B cell (primary cell): ENCODE data around the gene PLCB1. TPM values are rescaled to one million over a fixed set of nuclear protein-coding genes. Genes with fewer than 3 reads are reported as not detected.

Source experiments
- ATAC-seq: fragments of 200-7000 bp; cut with Tn5 transposase; one replicate; pipeline ENCODE4 v1.10.0; 2021; ENCODE audit warnings: low read depth, mild to moderate bottlenecking, moderate number of reproducible peaks, moderate library complexity
- CTCF ChIA-PET: fragments of 350-600 bp; sonication (Branson Sonifier 250); formaldehyde crosslinking; loops from one replicate; lab custom pipeline; 2021; ENCODE audit warnings: antibody characterized with exemption, inconsistent platforms; lab: Charles Lee
- POLR2A ChIA-PET: fragments of 350-600 bp; sonication (Branson Sonifier 250); formaldehyde crosslinking; loops from one replicate; lab custom pipeline; 2021; ENCODE audit warnings: antibody characterized with exemption; lab: Charles Lee
- DNase-seq: peaks from one replicate; pipeline ENCODE4 v3.0.0; 2013
- H2AFZ ChIP-seq: 2 replicates; pipeline ENCODE4 v1.6.1; 2012; ENCODE audit warnings: mild to moderate bottlenecking, low read depth, low read length; ENCODE audit not compliant: insufficient read depth, poor library complexity, severe bottlenecking
- H3K27ac ChIP-seq, 2 donors: 1 replicate in 1 of 2; 2 replicates in 1 of 2; pipeline ENCODE4 v1.5.1; 2012 to 2013; ENCODE audit warnings: low read length in 2 of 2, mild to moderate bottlenecking in 2 of 2, moderate library complexity in 1 of 2
- H3K27me3 ChIP-seq, 4 experiments: fragments of 200-600 bp in 1 of 4; sonication (generic) in 1 of 4; replicated peaks in 1 of 4; 1 replicate in 2 of 4; 2 replicates in 2 of 4; pipeline versions ENCODE4 v1.6.1 to v1.7.0; 2013 to 2016; ENCODE audit warnings: low read length in 3 of 4, mild to moderate bottlenecking in 2 of 4, mixed read lengths in 1 of 4, moderate library complexity in 1 of 4; ENCODE audit not compliant: insufficient read depth in 4 of 4, control insufficient read depth in 3 of 4; ENCODE audit errors: control extremely low read depth in 1 of 4
- H3K36me3 ChIP-seq, 2 experiments: replicated peaks in 1 of 2; 1 replicate in 1 of 2; 2 replicates in 1 of 2; pipeline versions ENCODE4 v1.6.1 to v1.7.1; 2013; ENCODE audit warnings: low read length in 1 of 2; ENCODE audit not compliant: insufficient read depth in 2 of 2, control insufficient read depth in 1 of 2; ENCODE audit errors: control extremely low read depth in 1 of 2, extremely low read depth in 1 of 2
- H3K4me1 ChIP-seq, 2 donors: fragments of 200-600 bp in 1 of 2; sonication (generic) in 1 of 2; 1 replicate in 1 of 2; 2 replicates in 1 of 2; pipeline versions ENCODE4 v1.5.1 to v1.6.1; 2013 to 2017; ENCODE audit warnings: low read length in 2 of 2; ENCODE audit not compliant: control insufficient read depth in 2 of 2, insufficient read depth in 2 of 2
- H3K4me2 ChIP-seq: replicated peaks from 2 replicates; pipeline ENCODE3; 2012; ENCODE audit warnings: mild to moderate bottlenecking, low read depth, low read length; ENCODE audit not compliant: poor library complexity, severe bottlenecking
- H3K4me3 ChIP-seq, 5 experiments: fragments of 200-600 bp in 1 of 5; sonication (generic) in 1 of 5; 1 replicate in 3 of 5; 2 replicates in 2 of 5; pipeline versions ENCODE4 v1.5.1 to v1.7.0; 2011 to 2016; ENCODE audit warnings: low read length in 4 of 5, mild to moderate bottlenecking in 4 of 5, low read depth in 2 of 5, control low read depth in 1 of 5, moderate library complexity in 1 of 5; ENCODE audit not compliant: insufficient read depth in 1 of 5; ENCODE audit errors: control extremely low read depth in 1 of 5, extremely low read depth in 1 of 5
- H3K79me2 ChIP-seq: fragments of 200-600 bp; sonication (generic); one replicate; pipeline ENCODE4 v1.6.0; 2016; ENCODE audit warnings: low read length; ENCODE audit not compliant: control insufficient read depth, insufficient read depth
- H3K9ac ChIP-seq: fragments of 200-600 bp; sonication (generic); 2 replicates; pipeline ENCODE4 v1.6.1; 2017; ENCODE audit warnings: mild to moderate bottlenecking, low read length, moderate library complexity
- H3K9me3 ChIP-seq, 3 donors: one replicate each; pipeline versions ENCODE4 v1.6.1 to v1.7.1; 2013; ENCODE audit warnings: low read length in 2 of 3; ENCODE audit not compliant: control insufficient read depth in 2 of 3, insufficient read depth in 1 of 3; ENCODE audit errors: control extremely low read depth in 1 of 3
- H4K20me1 ChIP-seq: 2 replicates; pipeline ENCODE4 v1.6.0; 2012; ENCODE audit warnings: mild to moderate bottlenecking, low read length; ENCODE audit not compliant: insufficient read depth, control insufficient read depth, poor library complexity, severe bottlenecking
- H3K27ac Mint-ChIP-seq: one replicate; pipeline ENCODE4 v1.8.0; 2021; ENCODE audit warnings: mixed read lengths
- H3K27me3 Mint-ChIP-seq: one replicate; pipeline ENCODE4 v1.8.0; 2021; ENCODE audit warnings: mixed read lengths
- H3K4me1 Mint-ChIP-seq: one replicate; pipeline ENCODE4 v1.8.0; 2021; ENCODE audit warnings: mixed read lengths
- H3K4me3 Mint-ChIP-seq: one replicate; pipeline ENCODE4 v1.8.0; 2021; ENCODE audit warnings: mixed read lengths
- H3K9me3 Mint-ChIP-seq: one replicate; pipeline ENCODE4 v1.8.0; 2022; ENCODE audit warnings: mixed read lengths; ENCODE audit not compliant: insufficient read depth
- EZH2 ChIP-seq: IDR thresholded peaks from 2 replicates; pipeline ENCODE4 v1.6.1; 2012; ENCODE audit warnings: borderline replicate concordance, low read depth, mild to moderate bottlenecking, moderate library complexity, low read length; ENCODE audit not compliant: insufficient read depth, poor library complexity, severe bottlenecking
- WGBS: methylation state at CpG from one replicate; pipeline ENCODE4 v1.1.5; 2013; ENCODE audit warnings: missing lambda C conversion rate; ENCODE audit not compliant: insufficient coverage; 5-methylcytosine and 5-hydroxymethylcytosine counted together
- intact Hi-C: fragments of 100-400 bp; cut with micrococcal nuclease; formaldehyde crosslinking; loops from one replicate; pipeline ENCODE4 v1.10.0; 2022
- polyA plus RNA-seq: library from polyadenylated mRNA; depleted of rRNA; stranded (reverse); fragments of >200 nt; gene quantifications from 2 replicates; pipeline ENCODE4 v1.2.3, GENCODE V29; 2012
- total RNA-seq, 2 donors: library from RNA; stranded (reverse); fragments of 120-200 nt in 1 of 2; gene quantifications; 1 replicate in 1 of 2; 2 replicates in 1 of 2; pipeline versions ENCODE4 v1.2.3 to v1.2.4, GENCODE V29; 2013 to 2022
- TF ChIP-seq, protein P1 (sequence below): fragments of 200-600 bp; IDR thresholded peaks from one replicate; pipeline ENCODE4 v1.8.0; 2022; ENCODE audit warnings: antibody characterized with exemption, mild to moderate bottlenecking

PLCB1 gene
- total and polyA plus RNA-seq, 2 donors (not counting 1 experiment from before 2014, with no cell fraction given) = 0.18 to 0.47 TPM

DNA sequence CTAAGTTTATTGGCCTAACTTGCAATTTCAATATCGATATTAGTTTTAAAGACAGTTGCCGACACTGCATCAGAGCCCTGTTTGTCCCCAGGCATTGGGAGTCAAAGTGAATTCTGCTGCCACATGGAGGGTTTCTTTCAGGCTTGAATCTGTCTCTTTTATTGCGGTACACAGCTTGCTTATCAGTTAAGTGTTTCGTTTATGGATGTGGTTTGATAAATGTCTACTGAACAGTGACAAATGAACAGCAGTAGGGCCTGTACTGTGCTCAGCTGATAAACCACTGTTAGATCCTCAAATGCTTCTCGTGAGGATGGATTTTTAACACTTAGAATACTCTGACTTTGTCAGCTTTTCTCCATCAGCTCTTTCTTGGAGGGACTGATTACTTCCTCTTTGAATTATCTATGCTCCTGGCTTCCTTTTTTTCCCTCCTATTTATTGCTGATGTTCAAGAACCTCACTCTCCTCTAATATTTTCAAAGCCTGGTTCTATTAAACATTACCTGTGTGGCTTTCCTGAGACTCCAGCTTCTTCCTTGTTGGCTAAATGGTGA, 240.8 kb downstream of the PLCB1 start:
- WGBS = 51% methylated on average over 5 of the region's 5 CpGs
- no peak for DNase-seq
- no peak for ATAC-seq

DNA sequence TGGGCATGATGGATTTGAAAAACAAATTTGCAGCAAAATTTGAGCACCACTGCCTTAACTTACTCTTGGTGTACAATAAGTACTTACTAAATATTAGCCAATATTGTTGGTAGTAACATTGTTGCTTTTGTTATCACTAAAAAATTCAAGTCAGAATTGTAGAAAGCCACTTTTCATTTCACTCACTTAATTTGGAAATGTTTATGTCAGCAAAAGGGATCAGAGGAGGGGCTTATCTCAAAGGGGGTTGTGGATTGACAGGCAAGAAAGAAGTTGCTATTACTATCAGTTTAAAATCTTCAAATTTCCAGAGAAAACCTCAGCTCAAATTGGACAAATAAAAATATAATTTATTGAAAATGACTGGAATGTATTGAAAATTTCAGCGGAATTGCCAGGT, 241.5 kb downstream of the PLCB1 start:
- no peaks in the 10 kb centered on the region for H3K4me1 ChIP-seq
- no peak overlapping the region for H3K4me2 ChIP-seq
- no peak overlapping the region for H3K27ac ChIP-seq
- H3K27me3 ChIP-seq = no peaks in the 10 kb centered on the region
- peaks cover 5% of the 10 kb centered on the region for H3K4me1 Mint-ChIP-seq
- no peak overlapping the region for H3K27ac Mint-ChIP-seq
- no peak overlapping the region for H3K9ac ChIP-seq
- no CpG with 5 or more reads among the region's 1 CpG for WGBS
- CTCF ChIA-PET = no interaction called here
- no peak for TF ChIP-seq EZH2
- TF ChIP-seq, protein P1, sequence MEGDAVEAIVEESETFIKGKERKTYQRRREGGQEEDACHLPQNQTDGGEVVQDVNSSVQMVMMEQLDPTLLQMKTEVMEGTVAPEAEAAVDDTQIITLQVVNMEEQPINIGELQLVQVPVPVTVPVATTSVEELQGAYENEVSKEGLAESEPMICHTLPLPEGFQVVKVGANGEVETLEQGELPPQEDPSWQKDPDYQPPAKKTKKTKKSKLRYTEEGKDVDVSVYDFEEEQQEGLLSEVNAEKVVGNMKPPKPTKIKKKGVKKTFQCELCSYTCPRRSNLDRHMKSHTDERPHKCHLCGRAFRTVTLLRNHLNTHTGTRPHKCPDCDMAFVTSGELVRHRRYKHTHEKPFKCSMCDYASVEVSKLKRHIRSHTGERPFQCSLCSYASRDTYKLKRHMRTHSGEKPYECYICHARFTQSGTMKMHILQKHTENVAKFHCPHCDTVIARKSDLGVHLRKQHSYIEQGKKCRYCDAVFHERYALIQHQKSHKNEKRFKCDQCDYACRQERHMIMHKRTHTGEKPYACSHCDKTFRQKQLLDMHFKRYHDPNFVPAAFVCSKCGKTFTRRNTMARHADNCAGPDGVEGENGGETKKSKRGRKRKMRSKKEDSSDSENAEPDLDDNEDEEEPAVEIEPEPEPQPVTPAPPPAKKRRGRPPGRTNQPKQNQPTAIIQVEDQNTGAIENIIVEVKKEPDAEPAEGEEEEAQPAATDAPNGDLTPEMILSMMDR = no peak
- DNase-seq (no peak), ATAC-seq (no peak)
- no peak overlapping the region for H3K4me3 Mint-ChIP-seq
- no peak overlapping the region for H3K4me3 ChIP-seq
- intact Hi-C loops = no loop called here
- POLR2A ChIA-PET = no interaction called here
- no peaks in the 10 kb centered on the region for H3K79me2 ChIP-seq
- no peak overlapping the region for H2AFZ ChIP-seq
- H3K27me3 Mint-ChIP-seq = peaks cover 5% of the 10 kb centered on the region
- H3K9me3 ChIP-seq = no peaks in the 10 kb centered on the region
- H3K9me3 Mint-ChIP-seq = no peaks in the 10 kb centered on the region
- H4K20me1 ChIP-seq = no peaks in the 10 kb centered on the region
- no peaks in the 10 kb centered on the region for H3K36me3 ChIP-seq

More for the DNA sequence above, 240.8 kb downstream of the PLCB1 start:
- Mint-ChIP-seq H3K4me1 (peaks cover 5% of the 10 kb centered on the region), H3K9me3 (no peaks in the 10 kb centered on the region), H3K4me3 (no peak overlapping the region), H3K27me3 (peaks cover 6% of the 10 kb centered on the region), H3K27ac (no peak overlapping the region)
- intact Hi-C loops = no loop called here
- H4K20me1 ChIP-seq = no peaks in the 10 kb centered on the region
- H3K27ac ChIP-seq = no peak overlapping the region
- no peaks in the 10 kb centered on the region for H3K79me2 ChIP-seq
- H3K9me3 ChIP-seq = no peaks in the 10 kb centered on the region
- no peak overlapping the region for H3K9ac ChIP-seq
- TF ChIP-seq, protein P1 = no peak
- no peak for TF ChIP-seq EZH2
- H3K4me1 ChIP-seq = no peaks in the 10 kb centered on the region
- ChIA-PET CTCF (interaction anchor here (1.0 to 1.5 kb wide), 2 partner anchors 13 to 16 kb away, joined by 3 to 5 read pairs; no protein-coding TSS in a partner anchor), POLR2A (no interaction called here)
- H3K4me3 ChIP-seq = no peak overlapping the region
- no peak overlapping the region for H3K4me2 ChIP-seq
- H3K36me3 ChIP-seq = no peaks in the 10 kb centered on the region
- no peaks in the 10 kb centered on the region for H3K27me3 ChIP-seq
- H2AFZ ChIP-seq = no peak overlapping the region
